H9 (cell line): Measurements from ENCODE around the gene FNDC3B. TPM values are rescaled to one million over a fixed set of nuclear protein-coding genes. Genes with fewer than 3 reads are reported as not detected.

Experiments
- DNase-seq: peaks from one replicate; pipeline ENCODE4 v3.0.0-alpha.2; 2017
- H2AFZ ChIP-seq: one replicate; pipeline ENCODE4 v1.6.1; 2013; ENCODE audit warnings: mild to moderate bottlenecking, low read length, control low read depth, moderate library complexity
- H2AK5ac ChIP-seq: 2 replicates; pipeline ENCODE4 v1.6.1; 2013; ENCODE audit warnings: low read length, control low read depth, mixed read lengths; ENCODE audit not compliant: insufficient read length
- H2BK120ac ChIP-seq: one replicate; pipeline ENCODE4 v1.6.1; 2013; ENCODE audit warnings: low read depth, mild to moderate bottlenecking, low read length, control low read depth, inconsistent platforms; ENCODE audit not compliant: poor library complexity, severe bottlenecking
- H2BK12ac ChIP-seq: 2 replicates; pipeline ENCODE4 v1.6.1; 2013; ENCODE audit warnings: low read length, control low read depth, mixed read lengths, low read depth; ENCODE audit not compliant: insufficient read length
- H2BK15ac ChIP-seq: 2 replicates; pipeline ENCODE4 v1.6.1; 2013; ENCODE audit warnings: low read depth, low read length, control low read depth
- H2BK20ac ChIP-seq: one replicate; pipeline ENCODE4 v1.6.1; 2013; ENCODE audit warnings: low read depth, mild to moderate bottlenecking, low read length, control low read depth, inconsistent platforms; ENCODE audit not compliant: poor library complexity, severe bottlenecking
- H2BK5ac ChIP-seq: 2 replicates; pipeline ENCODE4 v1.6.1; 2013; ENCODE audit warnings: low read length, control low read depth, mixed read lengths; ENCODE audit not compliant: insufficient read length
- H3K14ac ChIP-seq: 2 replicates; pipeline ENCODE4 v1.6.1; 2013; ENCODE audit warnings: low read length, control low read depth; ENCODE audit not compliant: insufficient read depth
- H3K18ac ChIP-seq: 2 replicates; pipeline ENCODE4 v1.6.1; 2013; ENCODE audit warnings: low read depth, mild to moderate bottlenecking, mixed read lengths, low read length, control low read depth; ENCODE audit not compliant: insufficient read length
- H3K23ac ChIP-seq: 2 replicates; pipeline ENCODE4 v1.6.1; 2013; ENCODE audit warnings: low read length, control low read depth, mixed read lengths, low read depth; ENCODE audit not compliant: insufficient read length
- H3K23me2 ChIP-seq: 2 replicates; pipeline ENCODE4 v1.6.1; 2013; ENCODE audit warnings: low read depth, mild to moderate bottlenecking, mixed read lengths, low read length, control low read depth; ENCODE audit not compliant: insufficient read length, poor library complexity, severe bottlenecking
- H3K27ac ChIP-seq: 2 replicates; pipeline ENCODE4 v1.5.1; 2013; ENCODE audit warnings: low read length, control low read depth, mixed read lengths, low read depth; ENCODE audit not compliant: insufficient read length
- H3K27me3 ChIP-seq: 2 replicates; pipeline ENCODE4 v1.6.1; 2013; ENCODE audit warnings: low read length, control low read depth, inconsistent platforms; ENCODE audit not compliant: insufficient read depth
- H3K4ac ChIP-seq: 2 replicates; pipeline ENCODE4 v1.6.1; 2013; ENCODE audit warnings: low read depth, mild to moderate bottlenecking, control low read depth, inconsistent platforms, low read length, moderate library complexity
- H3K4me1 ChIP-seq: 2 replicates; pipeline ENCODE4 v1.6.1; 2013; ENCODE audit warnings: low read length, control low read depth, inconsistent platforms; ENCODE audit not compliant: insufficient read depth
- H3K4me2 ChIP-seq: 2 replicates; pipeline ENCODE4 v1.6.1; 2013; ENCODE audit warnings: low read length, control low read depth, mixed read lengths; ENCODE audit not compliant: insufficient read length, insufficient read depth
- H3K56ac ChIP-seq: 2 replicates; pipeline ENCODE4 v1.6.1; 2013; ENCODE audit warnings: low read depth, mild to moderate bottlenecking, mixed read lengths, low read length, control low read depth; ENCODE audit not compliant: insufficient read length
- H3K79me1 ChIP-seq: 2 replicates; pipeline ENCODE4 v1.6.1; 2013; ENCODE audit warnings: low read depth, mild to moderate bottlenecking, moderate library complexity, low read length, control low read depth, inconsistent platforms; ENCODE audit not compliant: insufficient read depth, poor library complexity, severe bottlenecking
- H3K79me2 ChIP-seq: 2 replicates; pipeline ENCODE4 v1.6.1; 2013; ENCODE audit warnings: low read length, control low read depth, inconsistent platforms; ENCODE audit not compliant: insufficient read depth
- H3K9ac ChIP-seq: 2 replicates; pipeline ENCODE4 v1.6.1; 2013; ENCODE audit warnings: low read length, control low read depth, mixed read lengths; ENCODE audit not compliant: insufficient read length; ENCODE audit errors: extremely low read depth
- H3K9me3 ChIP-seq: one replicate; pipeline ENCODE4 v1.6.1; 2013; ENCODE audit warnings: low read depth, low read length, inconsistent platforms; ENCODE audit not compliant: control insufficient read depth
- H3T11ph ChIP-seq: one replicate; pipeline ENCODE4 v1.6.1; 2013; ENCODE audit warnings: mild to moderate bottlenecking, low read length, control low read depth, inconsistent platforms
- H4K20me1 ChIP-seq: one replicate; pipeline ENCODE4 v1.6.1; 2013; ENCODE audit not compliant: control insufficient read depth, insufficient read length, insufficient read depth
- H4K5ac ChIP-seq: 2 replicates; pipeline ENCODE4 v1.6.1; 2013; ENCODE audit warnings: low read depth, mild to moderate bottlenecking, mixed read lengths, low read length, control low read depth; ENCODE audit not compliant: insufficient read length
- H4K8ac ChIP-seq: replicated peaks from 2 replicates; pipeline ENCODE4 v1.6.1; 2013; ENCODE audit warnings: low read length, control low read depth, mixed read lengths, low read depth; ENCODE audit not compliant: insufficient read length
- H4K91ac ChIP-seq: 2 replicates; pipeline ENCODE4 v1.6.1; 2013; ENCODE audit warnings: low read depth, mild to moderate bottlenecking, moderate library complexity, mixed read lengths, low read length, control low read depth; ENCODE audit not compliant: insufficient read length
- H3K27ac Mint-ChIP-seq, 3 experiments: 2 replicates in 2 of 3; 3 replicates in 1 of 3; pipeline ENCODE4 v1.8.0; 2020 to 2021; ENCODE audit warnings: mixed read lengths in 3 of 3, mild to moderate bottlenecking in 1 of 3, moderate library complexity in 1 of 3
- H3K27me3 Mint-ChIP-seq: 2 replicates; pipeline ENCODE4 v1.8.0; 2021; ENCODE audit warnings: low read depth, mild to moderate bottlenecking, moderate library complexity, mixed read lengths
- H3K36me3 Mint-ChIP-seq, 3 experiments: 2 replicates in 2 of 3; 3 replicates in 1 of 3; pipeline ENCODE4 v1.8.0; 2020 to 2021; ENCODE audit warnings: low read depth in 3 of 3, mixed read lengths in 3 of 3; ENCODE audit not compliant: insufficient read depth in 1 of 3
- H3K4me1 Mint-ChIP-seq, 2 experiments: 2 replicates each; pipeline ENCODE4 v1.8.0; 2020; ENCODE audit warnings: mixed read lengths in 2 of 2
- H3K4me3 Mint-ChIP-seq, 2 experiments: 2 replicates in 1 of 2; 3 replicates in 1 of 2; pipeline ENCODE4 v1.8.0; 2020 to 2021; ENCODE audit warnings: mild to moderate bottlenecking in 2 of 2, mixed read lengths in 2 of 2, moderate library complexity in 1 of 2
- H3K9me3 Mint-ChIP-seq, 2 experiments: 2 replicates in 1 of 2; 3 replicates in 1 of 2; pipeline ENCODE4 v1.8.0; 2020; ENCODE audit warnings: mild to moderate bottlenecking in 2 of 2, mixed read lengths in 2 of 2, moderate library complexity in 1 of 2
- WGBS: extraction: QIAGEN DNeasy Blood & Tissue Kit; methylation state at CpG from one replicate; pipeline ENCODE4 v1.1.7; 2013; ENCODE audit warnings: missing lambda C conversion rate, low lambda C conversion rate, mixed read lengths; ENCODE audit not compliant: insufficient read length; ENCODE audit errors: extremely low coverage; 5-methylcytosine and 5-hydroxymethylcytosine counted together
- total RNA-seq: library from RNA; stranded (reverse); gene quantifications from 2 replicates; pipeline ENCODE4 v1.2.1, GENCODE V29; 2021
- TF ChIP-seq, protein P1 (sequence below): fragments of 200-600 bp; sonication (generic); conservative IDR thresholded peaks from 3 replicates; pipeline ENCODE4 v1.8.0; 2021; ENCODE audit warnings: antibody characterized with exemption, mild to moderate bottlenecking

FNDC3B gene
- total RNA-seq, 1 experiment from 2014 or later, result 43.8 TPM

DNA sequence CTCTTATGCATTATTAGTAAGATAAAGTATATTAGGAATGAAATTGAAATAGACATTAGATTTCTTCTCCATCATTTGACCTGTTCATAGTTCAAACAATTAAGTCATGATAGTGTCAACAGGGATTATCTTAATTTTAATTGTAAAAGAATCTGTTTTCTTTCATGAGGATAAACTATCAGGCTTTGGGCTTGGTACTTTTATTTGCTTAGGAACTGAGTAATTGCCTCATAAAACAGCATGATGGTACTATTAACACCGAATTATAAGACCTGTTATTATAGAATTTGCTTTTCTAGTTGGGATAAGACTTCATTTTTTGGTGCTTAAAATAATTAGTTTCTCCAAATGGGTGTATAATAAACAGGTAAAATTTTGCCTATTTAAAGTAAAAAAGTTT, 71.8 kb downstream of the FNDC3B start:
- Histone ChIP-seq H2AK5ac (no peak overlapping the region), H4K8ac (no peak overlapping the region), H2AFZ (no peak overlapping the region), H3K23me2 (no peaks in the 10 kb centered on the region), H2BK12ac (no peak overlapping the region), H3K23ac (no peak overlapping the region), H3K4me1 (peaks cover 8% of the 10 kb centered on the region; the same call in 1 of the 2 replicates), H3T11ph (no peak overlapping the region), H4K91ac (no peak overlapping the region), H2BK20ac (no peak overlapping the region), H3K27ac (no peak overlapping the region), H3K18ac (no peak overlapping the region), H3K14ac (no peak overlapping the region), H3K56ac (no peak overlapping the region), H3K9me3 (no peaks in the 10 kb centered on the region), H3K79me1 (peaks cover 6% of the 10 kb centered on the region), H3K9ac (no peak overlapping the region), H2BK5ac (no peak overlapping the region), H2BK120ac (no peak overlapping the region), H3K27me3 (no peaks in the 10 kb centered on the region), H3K4me2 (no peak overlapping the region), H3K4ac (no peak overlapping the region), H2BK15ac (no peak overlapping the region), H4K5ac (no peak overlapping the region), H3K79me2 (peaks cover 21% of the 10 kb centered on the region; the same call in 1 of the 2 replicates), H4K20me1 (no peaks in the 10 kb centered on the region)
- no peaks in the 10 kb centered on the region for H3K27me3 Mint-ChIP-seq
- no CpG with 5 or more reads among the region's 1 CpG for WGBS
- no peak for DNase-seq
- H3K27ac Mint-ChIP-seq, result no peak overlapping the region
- peaks cover 9 to 26% (median 19%) of the 10 kb centered on the region in 3 experiments; a peak in 6 of 7 replicates for H3K36me3 Mint-ChIP-seq
- no peaks in the 10 kb centered on the region for H3K9me3 Mint-ChIP-seq
- no peak overlapping the region for H3K4me3 Mint-ChIP-seq
- TF ChIP-seq, protein P1, sequence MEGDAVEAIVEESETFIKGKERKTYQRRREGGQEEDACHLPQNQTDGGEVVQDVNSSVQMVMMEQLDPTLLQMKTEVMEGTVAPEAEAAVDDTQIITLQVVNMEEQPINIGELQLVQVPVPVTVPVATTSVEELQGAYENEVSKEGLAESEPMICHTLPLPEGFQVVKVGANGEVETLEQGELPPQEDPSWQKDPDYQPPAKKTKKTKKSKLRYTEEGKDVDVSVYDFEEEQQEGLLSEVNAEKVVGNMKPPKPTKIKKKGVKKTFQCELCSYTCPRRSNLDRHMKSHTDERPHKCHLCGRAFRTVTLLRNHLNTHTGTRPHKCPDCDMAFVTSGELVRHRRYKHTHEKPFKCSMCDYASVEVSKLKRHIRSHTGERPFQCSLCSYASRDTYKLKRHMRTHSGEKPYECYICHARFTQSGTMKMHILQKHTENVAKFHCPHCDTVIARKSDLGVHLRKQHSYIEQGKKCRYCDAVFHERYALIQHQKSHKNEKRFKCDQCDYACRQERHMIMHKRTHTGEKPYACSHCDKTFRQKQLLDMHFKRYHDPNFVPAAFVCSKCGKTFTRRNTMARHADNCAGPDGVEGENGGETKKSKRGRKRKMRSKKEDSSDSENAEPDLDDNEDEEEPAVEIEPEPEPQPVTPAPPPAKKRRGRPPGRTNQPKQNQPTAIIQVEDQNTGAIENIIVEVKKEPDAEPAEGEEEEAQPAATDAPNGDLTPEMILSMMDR, result no peak
- H3K4me1 Mint-ChIP-seq, result peaks cover 34 to 35% of the 10 kb centered on the region in 2 experiments
